Smooth muscle cell (in vitro differentiated cells): ENCODE results near the gene B4GALNT4. TPM values are rescaled to one million over a fixed set of nuclear protein-coding genes. Genes with fewer than 3 reads are reported as not detected.
A peak's percentile ranks its signal among the peaks of the same experiment; 100 is the strongest.

Experiments
- DNase-seq: peaks from one replicate; lab custom pipeline; 2025; ENCODE audit not compliant: unreplicated experiment; lab: John Stamatoyannopoulos, UW
- H2AFZ ChIP-seq: fragments of 200-600 bp; sonication (generic); 2 replicates; pipeline ENCODE4 v1.6.0; 2016; ENCODE audit warnings: antibody characterized with exemption, low read depth, mild to moderate bottlenecking
- H3F3A ChIP-seq: fragments of 200-600 bp; sonication (generic); 2 replicates; pipeline ENCODE4 v1.6.0; 2017; ENCODE audit warnings: antibody characterized with exemption, low read depth
- H3K27ac ChIP-seq: fragments of 200-600 bp; sonication (generic); 2 replicates; pipeline ENCODE4 v1.5.1; 2016; ENCODE audit warnings: low read depth, mild to moderate bottlenecking
- H3K27me3 ChIP-seq: fragments of 200-600 bp; sonication (generic); 2 replicates; pipeline ENCODE4 v1.6.1; 2016; ENCODE audit warnings: low read depth, mild to moderate bottlenecking
- H3K36me3 ChIP-seq: fragments of 200-600 bp; sonication (generic); 2 replicates; pipeline ENCODE4 v1.5.1; 2016; ENCODE audit warnings: low read depth
- H3K4me1 ChIP-seq: fragments of 200-600 bp; sonication (generic); 2 replicates; pipeline ENCODE4 v1.5.1; 2016; ENCODE audit warnings: low read depth
- H3K4me2 ChIP-seq: fragments of 200-600 bp; sonication (generic); 2 replicates; pipeline ENCODE4 v1.6.0; 2016; ENCODE audit warnings: mild to moderate bottlenecking
- H3K4me3 ChIP-seq: fragments of 200-600 bp; sonication (generic); 2 replicates; pipeline ENCODE4 v1.5.1; 2016; ENCODE audit warnings: mild to moderate bottlenecking
- H3K79me2 ChIP-seq: fragments of 200-600 bp; sonication (generic); 2 replicates; pipeline ENCODE4 v1.6.0; 2016; ENCODE audit warnings: low read depth, mild to moderate bottlenecking
- H3K9ac ChIP-seq: fragments of 200-600 bp; sonication (generic); 2 replicates; pipeline ENCODE4 v1.6.0; 2016; ENCODE audit warnings: low read depth
- H3K9me3 ChIP-seq: fragments of 200-600 bp; sonication (generic); replicated peaks from 2 replicates; pipeline ENCODE4 v1.5.1; 2016; ENCODE audit warnings: low read depth
- H4K20me1 ChIP-seq: fragments of 200-600 bp; sonication (generic); 2 replicates; pipeline ENCODE4 v1.6.0; 2016; ENCODE audit warnings: low read depth
- CTCF ChIP-seq: fragments of 200-600 bp; sonication (generic); IDR thresholded peaks from 2 replicates; pipeline ENCODE4 v1.5.1; 2017; ENCODE audit warnings: borderline replicate concordance, mild to moderate bottlenecking, antibody characterized with exemption; ENCODE audit not compliant: insufficient read depth, poor library complexity, severe bottlenecking
- whole genome bisulfite sequencing: methylation state at CpG from one replicate; pipeline ENCODE4 v1.1.7; 2016; ENCODE audit warnings: low lambda C conversion rate; 5-methylcytosine and 5-hydroxymethylcytosine counted together
- polyA plus RNA-seq: library from polyadenylated mRNA; unstranded; fragments of >200 nt; fragmentation: Nextera tagmentation; extraction: Ambion mirVana; gene quantifications from 2 replicates; pipeline ENCODE4 v1.2.1, GENCODE V29; 2016
- total RNA-seq: library from RNA; depleted of rRNA; stranded (reverse); fragments of >200 nt; gene quantifications from 2 replicates; pipeline ENCODE4 v1.2.3, GENCODE V29; 2014

The B4GALNT4 gene
- total and polyA plus RNA-seq, 2 experiments from 2014 or later = 21.9 to 45.8 TPM

- Histone ChIP-seq H2AFZ (no peak overlapping the region), H3F3A (peaks cover 26% of the 10 kb centered on the region), H3K27me3 (no peaks in the 10 kb centered on the region), H3K79me2 (no peaks in the 10 kb centered on the region), H3K4me1 (peaks cover 31% of the 10 kb centered on the region), H4K20me1 (no peaks in the 10 kb centered on the region), H3K4me3 (no peak overlapping the region), H3K4me2 (no peak overlapping the region), H3K27ac (no peak overlapping the region), H3K36me3 (no peaks in the 10 kb centered on the region), H3K9me3 (no peaks in the 10 kb centered on the region), H3K9ac (no peak overlapping the region)
- TF ChIP-seq CTCF = no peak
- no peak for DNase-seq
- 94% methylated on average over 14 of the region's 14 CpGs for WGBS
Measured at GRCh38 chr11:351411-351810, 17.9 kb upstream of the B4GALNT4 start.

- H2AFZ ChIP-seq = peak overlapping the region; percentile 91
- H3K9ac ChIP-seq = no peak overlapping the region
- no peak for DNase-seq
Measured at GRCh38 chr11:352456-353031, 16.8 kb upstream of the B4GALNT4 start.

GRCh38 chr11:353179-353873 lies 16.0 kb upstream of the B4GALNT4 start:
- peaks cover 26% of the 10 kb centered on the region for H3F3A ChIP-seq
- no peaks in the 10 kb centered on the region for H3K27me3 ChIP-seq
- H3K9me3 ChIP-seq = no peaks in the 10 kb centered on the region
- TF ChIP-seq CTCF = no peak
- peak overlapping the region; percentile 8 for H3K4me3 ChIP-seq
- no peaks in the 10 kb centered on the region for H4K20me1 ChIP-seq
- peak overlapping the region; percentile 91 for H2AFZ ChIP-seq
- WGBS = 32% methylated on average over 16 of the region's 16 CpGs
- no peak for DNase-seq
- peak overlapping the region; percentile 47 for H3K9ac ChIP-seq
- peak overlapping the region; percentile 98 for H3K27ac ChIP-seq
- H3K4me2 ChIP-seq = peak overlapping the region; percentile 52
- H3K36me3 ChIP-seq = no peaks in the 10 kb centered on the region
- H3K4me1 ChIP-seq = peaks cover 31% of the 10 kb centered on the region
- H3K79me2 ChIP-seq = no peaks in the 10 kb centered on the region

More at GRCh38 chr11:352456-353031, 16.8 kb upstream of the B4GALNT4 start:
- H4K20me1 ChIP-seq = no peaks in the 10 kb centered on the region
- H3K27me3 ChIP-seq = no peaks in the 10 kb centered on the region
- no peak for TF ChIP-seq CTCF
- peaks cover 31% of the 10 kb centered on the region for H3K4me1 ChIP-seq
- no peak overlapping the region for H3K4me3 ChIP-seq
- H3F3A ChIP-seq = peaks cover 26% of the 10 kb centered on the region
- no peak overlapping the region for H3K4me2 ChIP-seq
- no peaks in the 10 kb centered on the region for H3K79me2 ChIP-seq
- peak overlapping the region; percentile 98 for H3K27ac ChIP-seq
- H3K9me3 ChIP-seq = no peaks in the 10 kb centered on the region
- no peaks in the 10 kb centered on the region for H3K36me3 ChIP-seq
- WGBS = 97% methylated on average over 12 of the region's 12 CpGs
